ENCODE results near the gene KRT71. TPM values are rescaled to one million over a fixed set of nuclear protein-coding genes. Genes with fewer than 3 reads are reported as not detected.
"Not testable (repeated sequence)": the region's sequence is repeated elsewhere in the genome, so short reads cannot be mapped to it uniquely, and the experiment has no call there.

KRT71 gene
- total RNA-seq, 1 donor from 2014 or later = not detected

DNA sequence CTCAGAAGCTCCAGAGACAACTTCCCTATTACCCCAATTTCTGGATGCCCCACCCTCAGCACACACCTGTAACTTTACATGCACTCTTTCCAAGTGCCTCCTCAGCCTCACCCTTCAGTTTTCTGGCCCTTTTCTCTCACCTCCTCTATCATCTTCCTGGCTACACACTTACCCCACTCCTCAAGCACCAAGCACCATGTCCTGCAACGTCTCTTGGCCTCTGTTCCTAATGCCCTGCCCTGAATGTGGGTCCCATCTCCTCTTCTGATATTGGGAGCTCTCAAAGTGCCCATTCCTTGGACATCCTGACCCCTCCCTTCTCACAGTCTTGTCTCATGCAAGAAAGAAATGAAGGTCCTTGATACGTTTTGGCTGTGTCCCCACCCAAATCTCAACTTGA is 47.1 kb upstream of the KRT71 start:
- TF ChIP-seq, protein P1, sequence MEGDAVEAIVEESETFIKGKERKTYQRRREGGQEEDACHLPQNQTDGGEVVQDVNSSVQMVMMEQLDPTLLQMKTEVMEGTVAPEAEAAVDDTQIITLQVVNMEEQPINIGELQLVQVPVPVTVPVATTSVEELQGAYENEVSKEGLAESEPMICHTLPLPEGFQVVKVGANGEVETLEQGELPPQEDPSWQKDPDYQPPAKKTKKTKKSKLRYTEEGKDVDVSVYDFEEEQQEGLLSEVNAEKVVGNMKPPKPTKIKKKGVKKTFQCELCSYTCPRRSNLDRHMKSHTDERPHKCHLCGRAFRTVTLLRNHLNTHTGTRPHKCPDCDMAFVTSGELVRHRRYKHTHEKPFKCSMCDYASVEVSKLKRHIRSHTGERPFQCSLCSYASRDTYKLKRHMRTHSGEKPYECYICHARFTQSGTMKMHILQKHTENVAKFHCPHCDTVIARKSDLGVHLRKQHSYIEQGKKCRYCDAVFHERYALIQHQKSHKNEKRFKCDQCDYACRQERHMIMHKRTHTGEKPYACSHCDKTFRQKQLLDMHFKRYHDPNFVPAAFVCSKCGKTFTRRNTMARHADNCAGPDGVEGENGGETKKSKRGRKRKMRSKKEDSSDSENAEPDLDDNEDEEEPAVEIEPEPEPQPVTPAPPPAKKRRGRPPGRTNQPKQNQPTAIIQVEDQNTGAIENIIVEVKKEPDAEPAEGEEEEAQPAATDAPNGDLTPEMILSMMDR (IDR thresholded peaks at IDR 0.05; ENCODE audit: borderline replicate concordance) = no peak
- Histone ChIP-seq H3K4me3 (no peak overlapping the region), H3K27ac (replicated peaks) (no peak overlapping the region), H3K4me1 (peaks cover 4% of the 10 kb centered on the region), H3K36me3 (no peaks in the 10 kb centered on the region), H3K9me3 (replicated peaks) (no peaks in the 10 kb centered on the region), H3K27me3 (ENCODE audit: low read depth) (peaks cover 90% of the 10 kb centered on the region)
- intact Hi-C loops (cut with micrococcal nuclease) = no loop called here
- no peak for DNase-seq

DNA sequence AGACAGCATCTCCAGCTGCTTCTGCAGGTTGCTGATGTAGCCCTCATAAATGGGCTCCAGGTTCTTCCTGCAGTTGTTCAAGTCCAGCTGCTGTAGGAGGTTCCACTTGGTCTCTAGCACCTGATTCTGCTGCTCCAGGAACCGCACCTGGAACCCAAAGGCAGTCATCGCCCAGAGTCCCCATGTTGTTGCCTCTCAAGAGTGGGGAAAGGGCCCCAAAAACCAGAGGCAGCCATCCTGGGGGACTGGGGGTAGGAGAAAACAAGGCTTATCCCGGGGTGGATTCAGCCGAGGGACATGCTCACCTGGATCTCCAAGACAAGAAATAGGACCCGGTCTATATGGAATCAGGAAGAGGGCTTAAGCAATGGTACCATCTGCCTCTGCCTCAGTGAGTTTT is 46.0 kb upstream of the KRT71 start:
- no peak for DNase-seq
- Histone ChIP-seq H3K9me3 (replicated peaks) (peaks cover 3% of the 10 kb centered on the region), H3K36me3 (no peaks in the 10 kb centered on the region), H3K4me3 (no peak overlapping the region), H3K4me1 (peaks cover 4% of the 10 kb centered on the region), H3K27me3 (ENCODE audit: low read depth) (peaks cover 87% of the 10 kb centered on the region), H3K27ac (replicated peaks) (no peak overlapping the region)
- intact Hi-C loops (cut with micrococcal nuclease) = no loop called here
- TF ChIP-seq, protein P1 (IDR thresholded peaks at IDR 0.05; ENCODE audit: borderline replicate concordance) = no peak

DNA sequence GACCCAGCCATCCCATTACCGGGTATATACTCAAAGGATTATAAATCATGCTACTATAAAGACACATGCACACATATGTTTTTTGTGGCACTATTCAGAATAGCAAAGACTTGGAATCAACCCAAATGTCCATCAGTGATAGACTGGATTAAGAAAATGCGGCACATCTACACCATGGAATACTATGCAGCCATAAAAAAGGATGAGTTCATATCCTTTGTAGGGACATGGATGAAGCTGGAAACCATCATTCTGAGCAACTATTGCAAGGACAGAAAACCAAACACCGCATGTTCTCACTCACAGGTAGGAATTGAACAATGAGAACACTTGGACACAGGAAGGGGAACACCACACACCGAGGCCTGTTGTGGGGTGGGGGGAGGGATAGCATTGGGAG is 41.3 kb upstream of the KRT71 start:
- DNase-seq; H3K9me3 ChIP-seq (replicated peaks); intact Hi-C loops (cut with micrococcal nuclease); H3K36me3 ChIP-seq; H3K4me3 ChIP-seq; H3K27ac ChIP-seq (replicated peaks); H3K4me1 ChIP-seq: not testable (repeated sequence)
- H3K27me3 ChIP-seq (ENCODE audit: low read depth) = peaks cover 79% of the 10 kb centered on the region

DNA sequence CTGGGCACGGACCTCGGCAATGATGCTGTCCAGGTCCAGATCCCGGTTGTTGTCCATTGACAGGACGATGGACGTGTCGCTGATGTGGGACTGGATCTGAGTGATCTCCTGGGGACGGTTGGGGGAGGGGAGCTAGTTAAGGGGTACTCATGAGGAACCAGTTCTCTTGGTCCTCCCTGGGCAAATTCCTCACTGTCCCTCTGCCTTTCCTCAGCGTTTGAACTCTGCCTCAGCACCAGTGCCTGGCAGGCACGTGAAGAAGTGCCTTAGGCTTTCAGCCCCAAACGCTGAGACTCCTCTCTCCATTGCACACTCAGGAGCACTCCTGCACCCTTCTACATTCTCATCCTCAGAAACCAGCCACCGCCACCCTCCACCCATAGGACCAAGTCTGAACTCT is 38.6 kb upstream of the KRT71 start:
- Histone ChIP-seq H3K36me3 (no peaks in the 10 kb centered on the region), H3K27me3 (ENCODE audit: low read depth) (peaks cover 72% of the 10 kb centered on the region), H3K27ac (replicated peaks) (no peak overlapping the region), H3K4me1 (no peaks in the 10 kb centered on the region), H3K4me3 (no peak overlapping the region), H3K9me3 (replicated peaks) (peaks cover 3% of the 10 kb centered on the region)
- DNase-seq = no peak
- intact Hi-C loops (cut with micrococcal nuclease) = no loop called here
- TF ChIP-seq, protein P1 (IDR thresholded peaks at IDR 0.05; ENCODE audit: borderline replicate concordance) = no peak

DNA sequence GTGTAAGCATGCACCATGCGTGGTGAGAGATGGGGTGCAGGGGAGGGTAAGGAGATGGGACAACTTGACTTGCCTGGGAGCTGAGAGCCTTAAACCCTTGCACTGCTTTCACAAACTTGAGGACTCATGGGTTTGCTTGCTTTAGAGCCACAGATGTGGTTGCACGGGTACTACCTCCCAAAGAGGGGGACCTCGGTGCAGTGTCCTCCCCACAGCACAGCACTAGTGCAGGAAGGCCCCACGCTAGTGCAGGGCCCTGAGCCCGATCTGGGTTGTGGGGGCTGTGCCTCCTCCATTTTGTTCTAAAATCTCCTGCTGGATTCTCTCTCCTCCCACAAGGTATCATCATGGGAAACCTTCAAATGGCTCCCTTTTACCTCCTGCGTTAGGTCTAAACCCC is 37.1 kb upstream of the KRT71 start:
- Histone ChIP-seq H3K27ac (replicated peaks) (no peak overlapping the region), H3K27me3 (ENCODE audit: low read depth) (peaks cover 60% of the 10 kb centered on the region), H3K4me1 (no peaks in the 10 kb centered on the region), H3K4me3 (no peak overlapping the region), H3K9me3 (replicated peaks) (peaks cover 3% of the 10 kb centered on the region), H3K36me3 (no peaks in the 10 kb centered on the region)
- TF ChIP-seq, protein P1 (IDR thresholded peaks at IDR 0.05; ENCODE audit: borderline replicate concordance) = no peak
- intact Hi-C loops (cut with micrococcal nuclease) = no loop called here
- no peak for DNase-seq

DNA sequence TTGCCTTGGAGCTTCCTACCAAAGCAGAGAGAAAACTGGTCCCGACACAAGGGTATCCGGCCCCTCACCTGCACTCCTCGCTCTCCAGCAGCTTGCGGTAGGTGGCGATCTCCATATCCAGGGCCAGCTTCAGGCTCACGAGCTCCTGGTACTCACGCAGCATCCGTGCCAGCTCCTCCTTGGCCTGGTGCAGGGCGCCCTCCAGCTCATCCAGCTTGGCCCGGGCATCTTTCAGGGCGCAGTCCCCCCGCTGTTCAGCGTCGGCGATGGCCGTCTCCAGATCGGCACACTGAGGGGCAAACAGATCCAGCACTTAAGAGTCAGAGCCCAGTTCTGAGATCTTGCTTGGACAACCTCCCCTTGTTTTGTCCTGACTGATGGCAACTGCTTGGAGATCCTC is 34.6 kb upstream of the KRT71 start:
- Histone ChIP-seq H3K9me3 (replicated peaks) (no peaks in the 10 kb centered on the region), H3K27me3 (ENCODE audit: low read depth) (peaks cover 42% of the 10 kb centered on the region), H3K4me3 (no peak overlapping the region), H3K27ac (replicated peaks) (no peak overlapping the region), H3K4me1 (no peaks in the 10 kb centered on the region), H3K36me3 (no peaks in the 10 kb centered on the region)
- no peak for DNase-seq
- intact Hi-C loops (cut with micrococcal nuclease) = loop anchor here (10.0 kb wide), 2 partner anchors 297 to 387 kb away; no protein-coding TSS in a partner anchor
- TF ChIP-seq, protein P1 (IDR thresholded peaks at IDR 0.05; ENCODE audit: borderline replicate concordance) = no peak

Measured in left ventricle myocardium inferior (tissue), 1 donor.